K562 (cell line): ENCODE measurements around the gene SH2D5. TPM values are rescaled to one million over a fixed set of nuclear protein-coding genes. Genes with fewer than 3 reads are reported as not detected.

ENCODE experiments used
- ATAC-seq: fragments of 200-7000 bp; cut with Tn5 transposase; 3 replicates; pipeline ENCODE4 v1.9.1; 2020; ENCODE audit warnings: moderate library complexity
- BruUV-seq: library from RNA; stranded (reverse); fragments of 400-500 nt; replicated peaks from 2 replicates; lab custom pipeline; 2021; lab: Mats Ljungman, UMichigan
- CTCF ChIA-PET: fragments of 300-600 bp; formaldehyde crosslinking; extraction: SDS; loops from one replicate; lab custom pipeline; 2021; ENCODE audit warnings: low intra/inter-chr PET ratio; lab: Yijun Ruan, JAX
- POLR2A ChIA-PET: fragments of 300-600, 350-650 bp; sonication (Branson Sonifier 250); formaldehyde crosslinking; extraction: SDS; loops from one replicate; lab custom pipeline; 2021; ENCODE audit warnings: antibody characterized with exemption, inconsistent platforms; lab: Yijun Ruan, JAX
- DNase-seq, 4 experiments: peaks; one replicate each; pipeline versions ENCODE4 v3.0.0 to v3.0.0-alpha.2; 2011 to 2018; ENCODE audit warnings: low spot score in 3 of 4, mixed read lengths in 3 of 4; ENCODE audit errors: extremely low read depth in 1 of 4
- FAIRE-seq: peaks from 2 replicates; lab custom pipeline; 2011; peaks lifted over from hg19 to GRCh38; lab: Jason Lieb, UNC
- H2AFZ ChIP-seq: 2 replicates; pipeline ENCODE4 v1.6.0; 2011; ENCODE audit warnings: low read depth, low read length, control low read depth, inconsistent platforms
- H3K27ac ChIP-seq: fragments of 200-600 bp; 3 replicates; pipeline ENCODE4 v1.8.0; 2011; ENCODE audit warnings: low read depth, mild to moderate bottlenecking, control low read depth, inconsistent platforms, low read length, moderate library complexity, mixed read lengths; ENCODE audit errors: extremely low read depth
- H3K27me3 ChIP-seq, 2 experiments: fragments of 300-600 bp in 1 of 2; 2 replicates in 1 of 2; 3 replicates in 1 of 2; pipeline versions ENCODE4 v1.6.0 to v1.8.0; 2011; ENCODE audit warnings: inconsistent platforms in 2 of 2, low read length in 2 of 2, mild to moderate bottlenecking in 1 of 2, mixed read lengths in 1 of 2, moderate library complexity in 1 of 2; ENCODE audit not compliant: control insufficient read depth in 2 of 2, insufficient read depth in 2 of 2
- H3K36me3 ChIP-seq: fragments of 300-600 bp; 3 replicates; pipeline ENCODE4 v1.8.0; 2011; ENCODE audit warnings: mild to moderate bottlenecking, low read length, inconsistent platforms; ENCODE audit not compliant: control insufficient read depth, insufficient read depth
- H3K4me1 ChIP-seq, 2 experiments: fragments of 200-600 bp in 1 of 2; replicated peaks in 1 of 2; 2 replicates in 1 of 2; 3 replicates in 1 of 2; pipeline versions ENCODE4 v1.5.1 to v1.8.0; 2011; ENCODE audit warnings: inconsistent platforms in 2 of 2, low read length in 2 of 2, mild to moderate bottlenecking in 1 of 2, mixed read lengths in 1 of 2, moderate library complexity in 1 of 2; ENCODE audit not compliant: control insufficient read depth in 2 of 2, insufficient read depth in 2 of 2
- H3K4me2 ChIP-seq: 2 replicates; pipeline ENCODE4 v1.6.1; 2011; ENCODE audit warnings: low read length, control low read depth, inconsistent platforms, mixed read lengths; ENCODE audit not compliant: insufficient read depth
- H3K4me3 ChIP-seq: fragments of 200-600 bp; sonication (generic), shearing (Covaris generic); 2 replicates; pipeline ENCODE4 v1.5.1; 2016; ENCODE audit warnings: control low read depth, inconsistent platforms
- H3K79me2 ChIP-seq: fragments of 200-600 bp; 3 replicates; pipeline ENCODE4 v1.8.0; 2011; ENCODE audit warnings: low read length, inconsistent platforms; ENCODE audit not compliant: control insufficient read depth, insufficient read depth
- H3K9ac ChIP-seq, 2 experiments: 2 replicates each; pipeline versions ENCODE4 v1.6.0 to v1.6.1; 2011; ENCODE audit warnings: low read depth in 2 of 2, low read length in 2 of 2, control low read depth in 1 of 2, inconsistent platforms in 1 of 2, mild to moderate bottlenecking in 1 of 2, mixed read lengths in 1 of 2; ENCODE audit not compliant: insufficient read depth in 1 of 2
- H3K9me1 ChIP-seq: one replicate; pipeline ENCODE4 v1.6.0; 2011; ENCODE audit warnings: inconsistent platforms, mild to moderate bottlenecking, low read length, moderate library complexity; ENCODE audit not compliant: control insufficient read depth, insufficient read depth
- H3K9me3 ChIP-seq: replicated peaks from 2 replicates; pipeline ENCODE4 v1.5.1; 2011; ENCODE audit warnings: low read depth, low read length, inconsistent platforms; ENCODE audit not compliant: control insufficient read depth, insufficient read depth
- H4K20me1 ChIP-seq: replicated peaks from 2 replicates; pipeline ENCODE4 v1.6.1; 2011; ENCODE audit warnings: low read length, inconsistent platforms, mixed read lengths; ENCODE audit not compliant: control insufficient read depth, insufficient read depth
- BHLHE40 ChIP-seq: IDR thresholded peaks from 2 replicates; pipeline ENCODE4 v1.6.1; 2011; ENCODE audit warnings: low read length, improper control_type of control experiment
- ETS1 ChIP-seq: conservative IDR thresholded peaks from 2 replicates; pipeline ENCODE4 v1.6.1; 2011; ENCODE audit warnings: low read depth, mild to moderate bottlenecking, low read length; ENCODE audit not compliant: control insufficient read depth
- HBP1 ChIP-seq: fragments of 450-650 bp; formaldehyde crosslinking; IDR thresholded peaks from 2 replicates; pipeline ENCODE4 v1.4.0; 2022; ENCODE audit warnings: missing genetic modification characterization
- HMGN3 ChIP-seq: IDR thresholded peaks from 2 replicates; pipeline ENCODE4 v1.6.1; 2011; ENCODE audit warnings: borderline replicate concordance, low read depth, mild to moderate bottlenecking, mixed read lengths, low read length; ENCODE audit not compliant: insufficient read length; ENCODE audit errors: extremely low read depth
- NR2C2 ChIP-seq, 2 experiments: fragments of 200-800 bp in 1 of 2; sonication (Bioruptor generic) in 1 of 2; sonication (generic) in 1 of 2; formaldehyde crosslinking in 1 of 2; IDR thresholded peaks; 2 replicates each; pipeline versions ENCODE4 v1.6.1 to v1.8.0; 2016 to 2022; ENCODE audit warnings: mild to moderate bottlenecking in 1 of 2, missing compliant biosample characterization in 1 of 2, missing genetic modification characterization in 1 of 2, missing genetic modification reagents in 1 of 2
- PATZ1 ChIP-seq: fragments of 250-450 bp; sonication (Bioruptor Pico); IDR thresholded peaks from 2 replicates; pipeline ENCODE4 v1.5.0; 2020; ENCODE audit warnings: mild to moderate bottlenecking, borderline replicate concordance
- POLR2G ChIP-seq: fragments of 200-400 bp; formaldehyde crosslinking; IDR thresholded peaks from 2 replicates; pipeline ENCODE4 v1.6.1; 2017; ENCODE audit warnings: low read depth, mild to moderate bottlenecking, antibody characterized with exemption, low read length, moderate library complexity
- ZKSCAN3 ChIP-seq: fragments of 250-450 bp; sonication (Bioruptor Pico); IDR thresholded peaks from 2 replicates; pipeline ENCODE4 v1.4.0; 2020
- ZNF165 ChIP-seq: fragments of 250-450 bp; sonication (Bioruptor Pico); IDR thresholded peaks from 2 replicates; pipeline ENCODE4 v1.4.0; 2020; ENCODE audit warnings: borderline replicate concordance
- ZNF280A ChIP-seq: fragments of 450-650 bp; IDR thresholded peaks from 2 replicates; pipeline ENCODE4 v1.6.1; 2018; ENCODE audit warnings: mild to moderate bottlenecking, low read depth; ENCODE audit not compliant: partially characterized antibody
- ZNF512 ChIP-seq: IDR thresholded peaks from 2 replicates; pipeline ENCODE4 v1.6.1; 2016; ENCODE audit warnings: missing genetic modification characterization, missing compliant biosample characterization
- WGBS: fragments of 100-300 bp; shearing (Covaris generic); methylation state at CpG from one replicate; pipeline ENCODE4 v1.1.6; 2016; ENCODE audit warnings: low coverage, mixed read lengths; ENCODE audit not compliant: insufficient coverage; ENCODE audit errors: missing lambda C conversion rate; 5-methylcytosine and 5-hydroxymethylcytosine counted together
- in situ Hi-C: fragments of 300-500 bp; cut with MboI; formaldehyde crosslinking; loops from 4 replicates; pipeline ENCODE4 v1.15.0; 2018; ENCODE audit warnings: inconsistent platforms, mixed read lengths
- intact Hi-C: fragments of 100-400 bp; cut with micrococcal nuclease; formaldehyde crosslinking; loops from 2 replicates; pipeline ENCODE4 v1.14.2; 2022
- polyA plus RNA-seq, 8 experiments: library from polyadenylated mRNA; depleted of rRNA in 4 of 8; stranded (reverse) in 5 of 8; unstranded in 3 of 8; fragments of >200 nt; fragmentation: Nextera tagmentation in 2 of 8; fragmentation: Illumina TruSeq in 1 of 8; extraction: Ambion mirVana in 2 of 8; extraction: Trizol in 1 of 8; gene quantifications; 2 replicates each; pipeline versions ENCODE4 v1.2.1 to v1.2.3, GENCODE V29; 2011 to 2014; ENCODE audit warnings: inconsistent platforms in 1 of 8, missing spikeins in 1 of 8
- total RNA-seq, 7 experiments: library from RNA; depleted of rRNA in 6 of 7; stranded (reverse); fragments of >200 nt in 6 of 7; fragmentation: Illumina TruSeq in 2 of 7; extraction: Trizol in 2 of 7; gene quantifications; 2 replicates each; pipeline versions ENCODE4 v1.2.1 to v1.2.3, GENCODE V29; 2011 to 2021; ENCODE audit warnings: low replicate concordance in 1 of 7

SH2D5 gene
- total and polyA plus RNA-seq, 9 of the 15 experiments (the other 6 are each of a cell fraction or from before 2014, with no cell fraction given), result 0.06 to 0.11 TPM; not detected in 7

GRCh38 chr1:20742671-20743070 lies 10.2 kb upstream of the SH2D5 start (continued):
- no peak for TF ChIP-seq ZNF512 (tag)

GRCh38 chr1:20740781-20741180 lies 8.3 kb upstream of the SH2D5 start:
- no peak for DNase-seq
- 86% methylated on average over 2 of the region's 2 CpGs for WGBS
- Histone ChIP-seq H3K9ac (no peak overlapping the region), H3K9me3 (no peaks in the 10 kb centered on the region), H3K4me1 (no peaks in the 10 kb centered on the region), H3K27me3 (no peaks in the 10 kb centered on the region), H3K4me3 (no peak overlapping the region), H3K4me2 (no peak overlapping the region), H3K9me1 (no peaks in the 10 kb centered on the region), H3K79me2 (no peaks in the 10 kb centered on the region), H4K20me1 (0 out of 2 replicates have a peak, but pooled peaks cover 5% of the 10 kb centered on the region), H2AFZ (no peak overlapping the region), H3K36me3 (peaks cover 87% of the 10 kb centered on the region), H3K27ac (no peak overlapping the region)
- ATAC-seq, result no peak
- FAIRE-seq, result no peak
- intact Hi-C loops (no loop called here), in situ Hi-C loops (no loop called here)
- CTCF ChIA-PET, result interaction anchor here (0.5 kb wide), 1 partner anchor 470 kb away, joined by 4 read pairs; no protein-coding TSS in a partner anchor
- POLR2A ChIA-PET, result interaction anchor here (0.8 to 2.3 kb wide), 3 partner anchors 11 to 46 kb away, joined by 4 to 11 read pairs (median 4); partner anchors contain the start of gene HP1BP3
- no TSS peak for BruUV-seq
- TF ChIP-seq ZKSCAN3 (CRISPR knock-in tag) (no peak), NR2C2 (CRISPR knock-in tag; IDR thresholded peaks at IDR 0.05) (no peak), NR2C2 (tag; IDR thresholded peaks at IDR 0.05) (no peak), ETS1 (no peak), PATZ1 (CRISPR knock-in tag) (no peak), HMGN3 (no peak), HBP1 (CRISPR knock-in tag) (no peak), POLR2G (no peak), ZNF280A (no peak), ZNF165 (CRISPR knock-in tag) (no peak), BHLHE40 (no peak)
